H1 (cell line): ENCODE measurements around the gene TK2. TPM values are rescaled to one million over a fixed set of nuclear protein-coding genes. Genes with fewer than 3 reads are reported as not detected.

Experiments used
- CTCF ChIA-PET: fragments of 300-600 bp; sonication (Branson Sonifier 250); formaldehyde crosslinking; loops from one replicate; lab custom pipeline; 2021; ENCODE audit not compliant: partially characterized antibody; lab: Charles Lee
- POLR2A ChIA-PET: fragments of 300-600 bp; sonication (Branson Sonifier 250); formaldehyde crosslinking; loops from one replicate; lab custom pipeline; 2021; ENCODE audit warnings: inconsistent platforms; ENCODE audit not compliant: partially characterized antibody; lab: Charles Lee
- DNase-seq, 2 experiments: peaks; one replicate each; pipeline versions ENCODE4 v3.0.0 to v3.0.0-alpha.2; 2010 to 2022; ENCODE audit warnings: low spot score in 2 of 2, low read depth in 1 of 2, mixed read lengths in 1 of 2
- FAIRE-seq: peaks from 2 replicates; lab custom pipeline; 2011; peaks lifted over from hg19 to GRCh38; lab: Jason Lieb, UNC
- H2AFZ ChIP-seq: 2 replicates; pipeline ENCODE4 v1.8.1; 2012; ENCODE audit warnings: low read length, inconsistent platforms
- H2AK5ac ChIP-seq: 2 replicates; pipeline ENCODE4 v1.6.1; 2013; ENCODE audit warnings: low read depth, low read length
- H2BK120ac ChIP-seq: replicated peaks from 2 replicates; pipeline ENCODE3; 2013; ENCODE audit warnings: low read depth, low read length, inconsistent platforms
- H2BK12ac ChIP-seq: 2 replicates; pipeline ENCODE4 v1.6.1; 2013; ENCODE audit warnings: low read depth, low read length
- H2BK15ac ChIP-seq: 2 replicates; pipeline ENCODE4 v1.6.1; 2013; ENCODE audit warnings: low read length
- H2BK20ac ChIP-seq: 2 replicates; pipeline ENCODE4 v1.6.1; 2013; ENCODE audit warnings: low read length
- H2BK5ac ChIP-seq: 2 replicates; pipeline ENCODE4 v1.6.1; 2013; ENCODE audit warnings: low read depth, low read length
- H3K14ac ChIP-seq: 2 replicates; pipeline ENCODE4 v1.6.1; 2013; ENCODE audit warnings: inconsistent platforms; ENCODE audit not compliant: insufficient read length
- H3K18ac ChIP-seq: 2 replicates; pipeline ENCODE4 v1.6.1; 2013; ENCODE audit warnings: low read length; ENCODE audit errors: extremely low read depth
- H3K23ac ChIP-seq: 2 replicates; pipeline ENCODE4 v1.6.1; 2013; ENCODE audit warnings: inconsistent platforms; ENCODE audit not compliant: insufficient read length
- H3K23me2 ChIP-seq: 2 replicates; pipeline ENCODE4 v1.6.1; 2013; ENCODE audit warnings: low read depth, low read length
- H3K27ac ChIP-seq: 2 replicates; pipeline ENCODE4 v1.6.1; 2011; ENCODE audit warnings: low read depth, low read length, inconsistent platforms
- H3K27me3 ChIP-seq, 4 experiments: replicated peaks in 1 of 4; 1 replicate in 1 of 4; 2 replicates in 3 of 4; pipeline versions ENCODE4 v1.6.1 to v1.8.1; 2011 to 2013; ENCODE audit warnings: low read length in 3 of 4, mild to moderate bottlenecking in 3 of 4, inconsistent platforms in 2 of 4, mixed read lengths in 2 of 4, moderate library complexity in 1 of 4; ENCODE audit not compliant: control insufficient read depth in 3 of 4, insufficient read depth in 3 of 4; ENCODE audit errors: extremely low read depth in 1 of 4
- H3K36me3 ChIP-seq, 4 experiments: 2 replicates each; pipeline versions ENCODE4 v1.6.1 to v1.8.1; 2011 to 2013; ENCODE audit warnings: mild to moderate bottlenecking in 4 of 4, low read length in 3 of 4, moderate library complexity in 2 of 4, control low read depth in 1 of 4, inconsistent platforms in 1 of 4; ENCODE audit not compliant: insufficient read depth in 4 of 4, control insufficient read depth in 2 of 4
- H3K4ac ChIP-seq: replicated peaks from 2 replicates; pipeline ENCODE3; 2013; ENCODE audit warnings: low read length, low read depth, mixed read lengths, inconsistent platforms; ENCODE audit not compliant: insufficient read length
- H3K4me1 ChIP-seq, 4 experiments: replicated peaks in 1 of 4; 1 replicate in 1 of 4; 2 replicates in 3 of 4; pipeline versions ENCODE4 v1.6.1 to v1.8.1; 2011 to 2013; ENCODE audit warnings: low read length in 3 of 4, inconsistent platforms in 2 of 4, mixed read lengths in 1 of 4; ENCODE audit not compliant: insufficient read depth in 4 of 4, control insufficient read depth in 3 of 4
- H3K4me2 ChIP-seq, 2 experiments: 2 replicates each; pipeline versions ENCODE4 v1.6.1 to v1.8.1; 2011 to 2013; ENCODE audit warnings: low read depth in 2 of 2, low read length in 2 of 2, control low read depth in 1 of 2, inconsistent platforms in 1 of 2, mild to moderate bottlenecking in 1 of 2; ENCODE audit not compliant: insufficient read depth in 1 of 2
- H3K4me3 ChIP-seq, 4 experiments: fragments of 200-600, 300-600 bp in 1 of 4; sonication (generic), shearing (Covaris generic), sonication (Bioruptor Twin) in 1 of 4; 2 replicates each; pipeline versions ENCODE4 v1.5.1 to v1.8.1; 2011 to 2016; ENCODE audit warnings: low read length in 4 of 4, low read depth in 3 of 4, control low read depth in 2 of 4, inconsistent platforms in 2 of 4, mild to moderate bottlenecking in 2 of 4, mixed read lengths in 1 of 4, moderate library complexity in 1 of 4; ENCODE audit not compliant: insufficient read depth in 2 of 4; ENCODE audit errors: extremely low read depth in 1 of 4
- H3K56ac ChIP-seq: replicated peaks from 2 replicates; pipeline ENCODE3; 2013; ENCODE audit warnings: low read depth, mild to moderate bottlenecking, mixed read lengths, low read length, inconsistent platforms; ENCODE audit not compliant: insufficient read length
- H3K79me1 ChIP-seq: 2 replicates; pipeline ENCODE4 v1.6.1; 2013; ENCODE audit warnings: low read depth, low read length, control low read depth
- H3K79me2 ChIP-seq, 2 experiments: 2 replicates each; pipeline versions ENCODE4 v1.6.1 to v1.8.1; 2012 to 2013; ENCODE audit warnings: low read length in 2 of 2, mild to moderate bottlenecking in 2 of 2, inconsistent platforms in 1 of 2; ENCODE audit not compliant: insufficient read depth in 2 of 2, control insufficient read depth in 1 of 2
- H3K9ac ChIP-seq, 4 experiments: replicated peaks in 1 of 4; 1 replicate in 1 of 4; 2 replicates in 3 of 4; pipeline versions ENCODE4 v1.6.1 to v1.8.1; 2011 to 2013; ENCODE audit warnings: low read depth in 3 of 4, low read length in 3 of 4, control low read depth in 2 of 4, mild to moderate bottlenecking in 2 of 4, moderate library complexity in 2 of 4, inconsistent platforms in 1 of 4; ENCODE audit errors: extremely low read depth in 1 of 4
- H3K9me3 ChIP-seq, 2 experiments: 2 replicates each; pipeline versions ENCODE4 v1.6.1 to v1.8.1; 2012 to 2013; ENCODE audit warnings: mild to moderate bottlenecking in 2 of 2, moderate library complexity in 2 of 2, control low read depth in 1 of 2, inconsistent platforms in 1 of 2, low read depth in 1 of 2, low read length in 1 of 2, mixed read lengths in 1 of 2; ENCODE audit not compliant: insufficient read depth in 2 of 2
- H4K20me1 ChIP-seq, 2 experiments: replicated peaks in 1 of 2; 2 replicates each; pipeline versions ENCODE3 to v1.8.1; 2011 to 2013; ENCODE audit warnings: inconsistent platforms in 2 of 2, low read length in 2 of 2, mild to moderate bottlenecking in 1 of 2; ENCODE audit not compliant: insufficient read depth in 2 of 2, control insufficient read depth in 1 of 2
- H4K5ac ChIP-seq: 2 replicates; pipeline ENCODE4 v1.6.1; 2013; ENCODE audit warnings: low read length, low read depth, mixed read lengths, inconsistent platforms; ENCODE audit not compliant: insufficient read length
- H4K8ac ChIP-seq: 2 replicates; pipeline ENCODE4 v1.8.0; 2013; ENCODE audit warnings: mild to moderate bottlenecking, moderate library complexity, low read length, inconsistent platforms; ENCODE audit not compliant: insufficient read depth; ENCODE audit errors: extremely low read depth
- H4K91ac ChIP-seq: replicated peaks from 2 replicates; pipeline ENCODE3; 2013; ENCODE audit warnings: low read length, mixed read lengths, inconsistent platforms; ENCODE audit not compliant: insufficient read length
- BRCA1 ChIP-seq: IDR thresholded peaks from 2 replicates; pipeline ENCODE4 v1.6.1; 2012; ENCODE audit warnings: low read depth, low read length, improper control_type of control experiment
- FOSL1 ChIP-seq: IDR thresholded peaks from 2 replicates; pipeline ENCODE4 v1.6.1; 2011; ENCODE audit warnings: mild to moderate bottlenecking, low read depth, low read length, moderate library complexity; ENCODE audit not compliant: insufficient read depth
- RFX5 ChIP-seq: IDR thresholded peaks from 2 replicates; pipeline ENCODE4 v1.6.1; 2011; ENCODE audit warnings: low read depth, low read length, improper control_type of control experiment, borderline replicate concordance
- SAP30 ChIP-seq: fragments of 300-600 bp; sonication (generic); IDR thresholded peaks from 2 replicates; pipeline ENCODE4 v1.7.1; 2012; ENCODE audit warnings: low read length, moderate library complexity, mild to moderate bottlenecking, inconsistent platforms; ENCODE audit not compliant: insufficient read depth, insufficient replicate concordance
- WGBS, 2 experiments: shearing (Covaris generic) in 1 of 2; methylation state at CpG; one replicate each; pipeline versions ENCODE4 v1.1.6 to v1.1.7; 2013 to 2015; ENCODE audit warnings: low lambda C conversion rate in 2 of 2, mixed read lengths in 2 of 2, inconsistent platforms in 1 of 2, low coverage in 1 of 2, missing lambda C conversion rate in 1 of 2; ENCODE audit not compliant: insufficient replicate concordance in 2 of 2, insufficient coverage in 1 of 2, insufficient read length in 1 of 2; ENCODE audit errors: extremely low coverage in 1 of 2, missing lambda C conversion rate in 1 of 2; 5-methylcytosine and 5-hydroxymethylcytosine counted together
- polyA plus RNA-seq, 7 experiments: library from polyadenylated mRNA; depleted of rRNA in 3 of 7; stranded (reverse) in 5 of 7; unstranded in 2 of 7; fragments of >200 nt in 5 of 7; fragments of 200-250 nt in 2 of 7; gene quantifications; 1 replicate in 5 of 7; 2 replicates in 1 of 7; 4 replicates in 1 of 7; pipeline versions ENCODE4 v1.2.1 to v1.2.3, GENCODE V29; 2011 to 2013; ENCODE audit warnings: missing spikeins in 2 of 7, mixed read lengths in 2 of 7
- total RNA-seq: library from RNA; stranded (reverse); fragmentation: NEBNext Ultra II Directional; extraction: Animal tissue kit (Norgen Biotek cat#: 25700); gene quantifications from 2 replicates; pipeline ENCODE4 v1.2.1, GENCODE V29; 2021

The TK2 gene
- total and polyA plus RNA-seq, 2 of the 8 experiments (the other 6 are each of a cell fraction or from before 2014, with no cell fraction given): 2.7 to 3.6 TPM

- Histone ChIP-seq H4K20me1 (no peaks in the 10 kb centered on the region), H3K18ac (no peak overlapping the region), H3K36me3 (no peaks in the 10 kb centered on the region), H2BK5ac (no peak overlapping the region), H3K9me3 (peaks cover 0 to 4% of the 10 kb centered on the region in 2 experiments; a peak in 1 of 4 replicates), H3K79me2 (no peaks in the 10 kb centered on the region), H3K4me2 (no peak overlapping the region), H2AFZ (no peak overlapping the region), H2BK20ac (no peak overlapping the region), H2BK15ac (no peak overlapping the region), H4K91ac (no peak overlapping the region), H3K27ac (no peak overlapping the region), H3K14ac (no peak overlapping the region), H3K4me1 (peaks cover 0 to 11% (median 9%) of the 10 kb centered on the region in 4 experiments; a peak in 5 of 7 replicates), H2BK12ac (no peak overlapping the region), H3K23ac (no peak overlapping the region), H2AK5ac (no peak overlapping the region), H3K4ac (no peak overlapping the region), H3K27me3 (peaks cover 0 to 21% (median 12%) of the 10 kb centered on the region in 4 experiments; a peak in 6 of 7 replicates), H3K9ac (no peak overlapping the region), H3K23me2 (peaks cover 15% of the 10 kb centered on the region), H3K56ac (no peak overlapping the region), H3K4me3 (no peak overlapping the region), H4K8ac (no peak overlapping the region), H3K79me1 (no peaks in the 10 kb centered on the region; the same call in 1 of the 2 replicates), H2BK120ac (no peak overlapping the region), H4K5ac (no peak overlapping the region)
- POLR2A ChIA-PET: no interaction called here
- DNase-seq: no peak
- CTCF ChIA-PET: interaction anchor here (1.1 to 4.2 kb wide), 2 partner anchors 10 to 35 kb away, joined by 3 to 22 read pairs; partner anchors contain the start of gene CMTM1
- no peak for FAIRE-seq
- 93% methylated on average over 3 of the region's 3 CpGs; no CpG with 5 or more reads in 1 of the 2 experiments for WGBS, 2 experiments
- no peak for TF ChIP-seq BRCA1
- TF ChIP-seq FOSL1: no peak
- no peak for TF ChIP-seq RFX5
- no peak for TF ChIP-seq SAP30
Observed at GRCh38 chr16:66554021-66554420, 4.1 kb upstream of the TK2 start.
